ENCODE data around the gene STOML1. TPM values are rescaled to one million over a fixed set of nuclear protein-coding genes. Genes with fewer than 3 reads are reported as not detected.

Gene STOML1
- polyA plus RNA-seq, 1 donor from 2014 or later = 49.5 TPM

DNA sequence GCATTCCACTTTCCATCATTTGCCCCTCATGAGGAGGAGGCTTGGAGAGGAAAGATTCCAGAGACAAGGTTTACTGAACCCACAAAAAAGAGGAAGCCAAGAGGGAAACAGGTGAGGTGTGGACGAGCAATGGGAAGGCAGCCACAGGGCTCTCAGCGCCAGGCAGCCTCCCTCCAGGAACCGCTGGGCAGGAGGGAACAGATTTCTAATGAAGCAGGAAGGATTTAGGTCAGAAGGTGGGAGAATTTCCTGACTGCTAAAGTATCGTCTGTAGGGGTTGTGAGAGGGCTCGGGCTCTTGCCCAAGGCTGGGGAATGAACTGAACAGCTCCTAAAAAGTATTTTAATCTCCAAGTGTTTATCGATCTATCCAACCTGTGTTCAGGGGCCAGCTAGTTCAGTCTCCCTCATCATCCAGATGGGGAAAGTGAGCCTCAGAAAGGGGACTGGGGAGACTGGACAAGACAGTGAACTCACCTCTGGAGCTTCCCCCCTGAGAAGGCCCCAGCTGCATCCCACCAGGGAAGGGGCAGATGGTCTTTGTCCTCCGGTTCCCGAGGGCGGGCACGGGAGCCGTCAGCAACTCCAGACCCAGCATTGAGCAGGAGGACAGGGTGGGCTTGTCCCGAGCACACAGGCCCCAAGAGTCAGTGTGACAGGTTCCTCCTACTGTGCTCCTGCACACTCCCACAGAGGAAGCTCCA, 55.4 kb downstream of the STOML1 start:
- Histone ChIP-seq H3K36me3 (ENCODE audit: insufficient read depth, low read length) (no peaks in the 10 kb centered on the region), H3K9ac (ENCODE audit: low read length) (no peak overlapping the region), H3K9me2 (ENCODE audit: insufficient read depth, low read length) (no peaks in the 10 kb centered on the region), H3K9me3 (ENCODE audit: low read length) (no peaks in the 10 kb centered on the region), H3K27me3 (ENCODE audit: insufficient read depth, low read depth, low read length) (no peaks in the 10 kb centered on the region), H2AFZ (ENCODE audit: low read depth, low read length) (no peak overlapping the region), H3F3A (ENCODE audit: insufficient read depth, low read length, poor library complexity, severe bottlenecking) (no peaks in the 10 kb centered on the region), H3K27ac (ENCODE audit: low read length) (no peak overlapping the region), H3K4me3 (ENCODE audit: low read length) (no peak overlapping the region), H4K20me1 (ENCODE audit: insufficient read depth) (no peaks in the 10 kb centered on the region), H3K4me2 (ENCODE audit: low read length) (no peak overlapping the region), H3K79me2 (replicated peaks; ENCODE audit: insufficient read depth, low read length) (no peaks in the 10 kb centered on the region)
- TF ChIP-seq, protein P1, sequence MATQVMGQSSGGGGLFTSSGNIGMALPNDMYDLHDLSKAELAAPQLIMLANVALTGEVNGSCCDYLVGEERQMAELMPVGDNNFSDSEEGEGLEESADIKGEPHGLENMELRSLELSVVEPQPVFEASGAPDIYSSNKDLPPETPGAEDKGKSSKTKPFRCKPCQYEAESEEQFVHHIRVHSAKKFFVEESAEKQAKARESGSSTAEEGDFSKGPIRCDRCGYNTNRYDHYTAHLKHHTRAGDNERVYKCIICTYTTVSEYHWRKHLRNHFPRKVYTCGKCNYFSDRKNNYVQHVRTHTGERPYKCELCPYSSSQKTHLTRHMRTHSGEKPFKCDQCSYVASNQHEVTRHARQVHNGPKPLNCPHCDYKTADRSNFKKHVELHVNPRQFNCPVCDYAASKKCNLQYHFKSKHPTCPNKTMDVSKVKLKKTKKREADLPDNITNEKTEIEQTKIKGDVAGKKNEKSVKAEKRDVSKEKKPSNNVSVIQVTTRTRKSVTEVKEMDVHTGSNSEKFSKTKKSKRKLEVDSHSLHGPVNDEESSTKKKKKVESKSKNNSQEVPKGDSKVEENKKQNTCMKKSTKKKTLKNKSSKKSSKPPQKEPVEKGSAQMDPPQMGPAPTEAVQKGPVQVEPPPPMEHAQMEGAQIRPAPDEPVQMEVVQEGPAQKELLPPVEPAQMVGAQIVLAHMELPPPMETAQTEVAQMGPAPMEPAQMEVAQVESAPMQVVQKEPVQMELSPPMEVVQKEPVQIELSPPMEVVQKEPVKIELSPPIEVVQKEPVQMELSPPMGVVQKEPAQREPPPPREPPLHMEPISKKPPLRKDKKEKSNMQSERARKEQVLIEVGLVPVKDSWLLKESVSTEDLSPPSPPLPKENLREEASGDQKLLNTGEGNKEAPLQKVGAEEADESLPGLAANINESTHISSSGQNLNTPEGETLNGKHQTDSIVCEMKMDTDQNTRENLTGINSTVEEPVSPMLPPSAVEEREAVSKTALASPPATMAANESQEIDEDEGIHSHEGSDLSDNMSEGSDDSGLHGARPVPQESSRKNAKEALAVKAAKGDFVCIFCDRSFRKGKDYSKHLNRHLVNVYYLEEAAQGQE (IDR thresholded peaks at IDR 0.05; ENCODE audit: borderline replicate concordance) = no peak
- TF ChIP-seq TAF1 (IDR thresholded peaks at IDR 0.05; ENCODE audit: low read depth) = no peak
- TF ChIP-seq POLR2AphosphoS5 (IDR thresholded peaks at IDR 0.05) = no peak
- no peak for TF ChIP-seq EP300 (conservative IDR thresholded peaks at IDR 0.05; ENCODE audit: poor library complexity, severe bottlenecking)
- no peak for TF ChIP-seq SMC3 (conservative IDR thresholded peaks at IDR 0.05; ENCODE audit: poor library complexity)
- no peak for TF ChIP-seq EZH2 (IDR thresholded peaks at IDR 0.05; ENCODE audit: borderline replicate concordance, insufficient read depth, low read length, poor library complexity, severe bottlenecking)

DNA sequence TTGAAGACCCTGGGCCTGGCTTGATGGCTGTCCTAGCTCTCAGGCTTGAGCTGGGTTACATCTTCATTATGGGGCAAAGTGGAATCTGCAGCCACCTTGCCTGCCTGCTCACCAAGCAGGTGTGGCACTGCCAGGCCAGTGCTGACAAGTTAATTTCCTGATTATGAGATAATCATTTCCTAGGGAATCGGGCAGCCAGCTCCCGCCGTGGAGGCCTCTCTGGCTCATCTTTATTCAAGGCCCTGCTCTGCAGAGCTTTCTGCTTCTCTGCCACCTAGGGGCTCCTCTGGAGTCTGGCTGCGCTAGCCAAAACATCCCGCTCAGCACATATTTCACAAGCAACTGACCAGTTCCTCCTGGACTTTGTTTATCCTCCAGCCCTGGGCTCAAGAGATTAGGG, 55.9 kb downstream of the STOML1 start:
- Histone ChIP-seq H4K20me1 (ENCODE audit: insufficient read depth) (no peaks in the 10 kb centered on the region), H3K9ac (ENCODE audit: low read length) (no peak overlapping the region)

More for the DNA sequence above, 55.9 kb downstream of the STOML1 start:
- Histone ChIP-seq H3K27ac (ENCODE audit: low read length) (no peak overlapping the region), H2AFZ (ENCODE audit: low read depth, low read length) (no peak overlapping the region), H3K27me3 (ENCODE audit: insufficient read depth, low read depth, low read length) (no peaks in the 10 kb centered on the region), H3K9me2 (ENCODE audit: insufficient read depth, low read length) (no peaks in the 10 kb centered on the region), H3K9me3 (ENCODE audit: low read length) (no peaks in the 10 kb centered on the region), H3K4me3 (ENCODE audit: low read length) (no peak overlapping the region), H3K79me2 (replicated peaks; ENCODE audit: insufficient read depth, low read length) (no peaks in the 10 kb centered on the region), H3K36me3 (ENCODE audit: insufficient read depth, low read length) (no peaks in the 10 kb centered on the region), H3F3A (ENCODE audit: insufficient read depth, low read length, poor library complexity, severe bottlenecking) (no peaks in the 10 kb centered on the region), H3K4me2 (ENCODE audit: low read length) (no peak overlapping the region)
- TF ChIP-seq, protein P2, sequence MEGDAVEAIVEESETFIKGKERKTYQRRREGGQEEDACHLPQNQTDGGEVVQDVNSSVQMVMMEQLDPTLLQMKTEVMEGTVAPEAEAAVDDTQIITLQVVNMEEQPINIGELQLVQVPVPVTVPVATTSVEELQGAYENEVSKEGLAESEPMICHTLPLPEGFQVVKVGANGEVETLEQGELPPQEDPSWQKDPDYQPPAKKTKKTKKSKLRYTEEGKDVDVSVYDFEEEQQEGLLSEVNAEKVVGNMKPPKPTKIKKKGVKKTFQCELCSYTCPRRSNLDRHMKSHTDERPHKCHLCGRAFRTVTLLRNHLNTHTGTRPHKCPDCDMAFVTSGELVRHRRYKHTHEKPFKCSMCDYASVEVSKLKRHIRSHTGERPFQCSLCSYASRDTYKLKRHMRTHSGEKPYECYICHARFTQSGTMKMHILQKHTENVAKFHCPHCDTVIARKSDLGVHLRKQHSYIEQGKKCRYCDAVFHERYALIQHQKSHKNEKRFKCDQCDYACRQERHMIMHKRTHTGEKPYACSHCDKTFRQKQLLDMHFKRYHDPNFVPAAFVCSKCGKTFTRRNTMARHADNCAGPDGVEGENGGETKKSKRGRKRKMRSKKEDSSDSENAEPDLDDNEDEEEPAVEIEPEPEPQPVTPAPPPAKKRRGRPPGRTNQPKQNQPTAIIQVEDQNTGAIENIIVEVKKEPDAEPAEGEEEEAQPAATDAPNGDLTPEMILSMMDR (IDR thresholded peaks at IDR 0.05; ENCODE audit: poor library complexity, severe bottlenecking) = peak; percentile 42
- no peak for TF ChIP-seq EP300 (conservative IDR thresholded peaks at IDR 0.05; ENCODE audit: poor library complexity, severe bottlenecking)

All from neural cell (in vitro differentiated cells).